Type B pancreatic cell (in vitro differentiated cells): ENCODE data around the gene PLA2G2D. TPM values are rescaled to one million over a fixed set of nuclear protein-coding genes. Genes with fewer than 3 reads are reported as not detected.

Experiments
- DNase-seq: peaks from one replicate; pipeline ENCODE4 v3.0.0; 2021; ENCODE audit warnings: mixed read lengths; ENCODE audit not compliant: unreplicated experiment; ENCODE audit errors: extremely low spot score
- H3K27ac Mint-ChIP-seq: 2 replicates; pipeline ENCODE4 v1.8.0; 2021; ENCODE audit warnings: mild to moderate bottlenecking, mixed read lengths
- H3K27me3 Mint-ChIP-seq: 2 replicates; pipeline ENCODE4 v1.8.0; 2021; ENCODE audit warnings: mixed read lengths
- H3K36me3 Mint-ChIP-seq: 2 replicates; pipeline ENCODE4 v1.8.0; 2021; ENCODE audit warnings: mixed read lengths
- H3K4me1 Mint-ChIP-seq: one replicate; pipeline ENCODE4 v1.8.0; 2021; ENCODE audit warnings: mixed read lengths; ENCODE audit not compliant: unreplicated experiment
- H3K4me3 Mint-ChIP-seq: 2 replicates; pipeline ENCODE4 v1.8.0; 2021; ENCODE audit warnings: mild to moderate bottlenecking, mixed read lengths
- H3K9me3 Mint-ChIP-seq: 2 replicates; pipeline ENCODE4 v1.8.0; 2021; ENCODE audit warnings: mixed read lengths
- CTCF ChIP-seq: fragments of 200-600 bp; sonication (generic); conservative IDR thresholded peaks from 2 replicates; pipeline ENCODE4 v1.5.0; 2021; ENCODE audit warnings: antibody characterized with exemption, mild to moderate bottlenecking
- total RNA-seq: library from RNA; stranded (reverse); gene quantifications from 2 replicates; pipeline ENCODE4 v1.2.1, GENCODE V29; 2021; ENCODE audit warnings: low replicate concordance

Gene PLA2G2D
- total RNA-seq, 1 donor from 2014 or later = not detected

GRCh38 chr1:20082772-20083171, 36.6 kb downstream of the PLA2G2D start:
- Mint-ChIP-seq H3K4me1 (no peaks in the 10 kb centered on the region), H3K9me3 (no peaks in the 10 kb centered on the region), H3K27me3 (peaks cover 6% of the 10 kb centered on the region), H3K27ac (no peak overlapping the region), H3K36me3 (no peaks in the 10 kb centered on the region), H3K4me3 (no peak overlapping the region)
- DNase-seq = no peak
- TF ChIP-seq CTCF = no peak

- Mint-ChIP-seq H3K4me3 (no peak overlapping the region), H3K9me3 (no peaks in the 10 kb centered on the region), H3K36me3 (no peaks in the 10 kb centered on the region), H3K4me1 (no peaks in the 10 kb centered on the region), H3K27me3 (peaks cover 12% of the 10 kb centered on the region), H3K27ac (no peak overlapping the region)
- DNase-seq = no peak
- TF ChIP-seq CTCF = no peak
Measured at GRCh38 chr1:20081353-20081810, 38.0 kb downstream of the PLA2G2D start.

GRCh38 chr1:20080441-20081352, 38.6 kb downstream of the PLA2G2D start:
- no peaks in the 10 kb centered on the region for H3K36me3 Mint-ChIP-seq
- no peaks in the 10 kb centered on the region for H3K9me3 Mint-ChIP-seq
- H3K4me3 Mint-ChIP-seq = no peak overlapping the region
- TF ChIP-seq CTCF = no peak
- peaks cover 12% of the 10 kb centered on the region for H3K27me3 Mint-ChIP-seq
- no peak overlapping the region for H3K27ac Mint-ChIP-seq
- H3K4me1 Mint-ChIP-seq = no peaks in the 10 kb centered on the region
- DNase-seq = no peak

GRCh38 chr1:20079661-20080305, 39.6 kb downstream of the PLA2G2D start:
- H3K9me3 Mint-ChIP-seq = no peaks in the 10 kb centered on the region
- no peak for TF ChIP-seq CTCF
- H3K27me3 Mint-ChIP-seq = peaks cover 16% of the 10 kb centered on the region
- H3K36me3 Mint-ChIP-seq = no peaks in the 10 kb centered on the region
- no peak overlapping the region for H3K4me3 Mint-ChIP-seq
- no peak for DNase-seq
- H3K4me1 Mint-ChIP-seq = no peaks in the 10 kb centered on the region
- no peak overlapping the region for H3K27ac Mint-ChIP-seq

GRCh38 chr1:20078711-20079110, 40.6 kb downstream of the PLA2G2D start:
- TF ChIP-seq CTCF = no peak
- no peaks in the 10 kb centered on the region for H3K36me3 Mint-ChIP-seq
- H3K27me3 Mint-ChIP-seq = peaks cover 16% of the 10 kb centered on the region
- no peaks in the 10 kb centered on the region for H3K9me3 Mint-ChIP-seq
- no peaks in the 10 kb centered on the region for H3K4me1 Mint-ChIP-seq
- H3K27ac Mint-ChIP-seq = no peak overlapping the region
- no peak overlapping the region for H3K4me3 Mint-ChIP-seq
- no peak for DNase-seq
